Adrenal gland (tissue), 12 donors: ENCODE measurements around the gene NOSIP. TPM values are rescaled to one million over a fixed set of nuclear protein-coding genes. Genes with fewer than 3 reads are reported as not detected.
"Not testable (repeated sequence)": the region's sequence is repeated elsewhere in the genome, so short reads cannot be mapped to it uniquely, and the experiment has no call there.

Source experiments
- DNase-seq, 7 donors: peaks; one replicate each; pipeline ENCODE4 v3.0.0-alpha.2; 2019 to 2020
- H3K27ac ChIP-seq, 5 donors: fragments of 200-600 bp; sonication (generic) in 4 of 5; 1 replicate in 3 of 5; 2 replicates in 2 of 5; pipeline versions ENCODE4 v1.5.1 to v1.8.0; 2016 to 2020; ENCODE audit warnings: mild to moderate bottlenecking in 1 of 5
- H3K27me3 ChIP-seq: fragments of 200-600 bp; 2 replicates; pipeline ENCODE4 v1.8.0; 2021
- H3K36me3 ChIP-seq, 2 donors: fragments of 200-600 bp; replicated peaks in 1 of 2; 1 replicate in 1 of 2; 2 replicates in 1 of 2; pipeline versions ENCODE4 v1.5.1 to v1.8.0; 2018 to 2022
- H3K4me1 ChIP-seq, 2 donors: fragments of 200-600 bp; replicated peaks in 1 of 2; 1 replicate in 1 of 2; 2 replicates in 1 of 2; pipeline versions ENCODE4 v1.5.1 to v1.8.0; 2018 to 2021
- H3K4me3 ChIP-seq, 4 donors: fragments of 200-600 bp; sonication (generic) in 3 of 4; one replicate each; pipeline ENCODE4 v1.5.1; 2016 to 2018
- H3K9me3 ChIP-seq, 3 donors: fragments of 200-600 bp; sonication (generic) in 1 of 3; replicated peaks in 1 of 3; 1 replicate in 2 of 3; 2 replicates in 1 of 3; pipeline versions ENCODE4 v1.5.1 to v1.8.0; 2016 to 2021
- POLR2A ChIP-seq, 2 donors: fragments of 450-650 bp; IDR thresholded peaks; one replicate each; pipeline ENCODE4 v1.6.1; 2017; ENCODE audit warnings: antibody characterized with exemption in 2 of 2, mild to moderate bottlenecking in 2 of 2, moderate library complexity in 1 of 2
- WGBS, 4 donors: extraction: QIAGEN DNeasy Blood & Tissue Kit in 2 of 4; methylation state at CpG; one replicate each; pipeline versions ENCODE4 v1.1.5 to v1.1.7; 2013 to 2017; 5-methylcytosine and 5-hydroxymethylcytosine counted together
- intact Hi-C, 2 donors: fragments of 100-400 bp; cut with DNase I; formaldehyde crosslinking; loops; one replicate each; pipeline versions ENCODE4 v1.14.1 to v1.15.0; 2022 to 2023
- polyA plus RNA-seq, 3 donors: library from polyadenylated mRNA; stranded (reverse); fragments of 200-250 nt in 2 of 3; fragments of 350-450 nt in 1 of 3; fragmentation: Illumina TruSeq in 1 of 3; extraction: RNeasy Lipid Tissue Mini Kit (QIAGEN cat#74804) in 1 of 3; gene quantifications; one replicate each; pipeline ENCODE4 v1.2.3, GENCODE V29; 2013 to 2014
- total RNA-seq, 9 donors: library from RNA; depleted of rRNA in 4 of 9; stranded (reverse); fragments of >200 nt in 4 of 9; fragments of 120-200 nt in 1 of 9; fragmentation: NEBNext Ultra II Directional in 1 of 9; extraction: Animal tissue kit (Norgen Biotek cat#: 25700) in 1 of 9; gene quantifications; one replicate each; pipeline versions ENCODE4 v1.1.0 to v1.2.4, GENCODE V29; 2013 to 2023
- TF ChIP-seq, protein P1 (sequence below), 6 experiments: fragments of 450-650 bp in 4 of 6; fragments of 200-600 bp in 2 of 6; sonication (generic) in 1 of 6; IDR thresholded peaks; 1 replicate in 5 of 6; 2 replicates in 1 of 6; pipeline versions ENCODE4 v1.5.1 to v1.8.0; 2016 to 2021; ENCODE audit warnings: antibody characterized with exemption in 6 of 6, mild to moderate bottlenecking in 2 of 6, moderate library complexity in 1 of 6
- donor health status: healthy with polysubstance abuse.
- donor health status: Bipolar disorder and iron deficiency.
- donor health status: DM: yes; HTN: yes; CAD: no.
- donor health status: DM: no; HTN: no; CAD: no.
- donor health status: DM: no; HTN: no; CAD: no.
- donor health status: DM: yes; HTN: yes; CAD: no.

NOSIP gene
- total and polyA plus RNA-seq, 12 donors = 35.0 to 159 (median 64.2) TPM

- no peaks in the 10 kb centered on the region for H3K9me3 ChIP-seq
- peaks cover 0 to 35% of the 10 kb centered on the region in 2 donors for H3K36me3 ChIP-seq
- intact Hi-C loops = no loop called here
- H3K27me3 ChIP-seq = no peaks in the 10 kb centered on the region
- 84 to 87% (median 84%) methylated on average over 10 to 27 of the region's 27 CpGs for WGBS, 4 donors
- no peak for DNase-seq
- no peaks in the 10 kb centered on the region for H3K4me1 ChIP-seq
- H3K4me3 ChIP-seq = no peak overlapping the region
- H3K27ac ChIP-seq = no peak overlapping the region
- TF ChIP-seq POLR2A (IDR thresholded peaks at IDR 0.05) = no peak
- TF ChIP-seq, protein P1, sequence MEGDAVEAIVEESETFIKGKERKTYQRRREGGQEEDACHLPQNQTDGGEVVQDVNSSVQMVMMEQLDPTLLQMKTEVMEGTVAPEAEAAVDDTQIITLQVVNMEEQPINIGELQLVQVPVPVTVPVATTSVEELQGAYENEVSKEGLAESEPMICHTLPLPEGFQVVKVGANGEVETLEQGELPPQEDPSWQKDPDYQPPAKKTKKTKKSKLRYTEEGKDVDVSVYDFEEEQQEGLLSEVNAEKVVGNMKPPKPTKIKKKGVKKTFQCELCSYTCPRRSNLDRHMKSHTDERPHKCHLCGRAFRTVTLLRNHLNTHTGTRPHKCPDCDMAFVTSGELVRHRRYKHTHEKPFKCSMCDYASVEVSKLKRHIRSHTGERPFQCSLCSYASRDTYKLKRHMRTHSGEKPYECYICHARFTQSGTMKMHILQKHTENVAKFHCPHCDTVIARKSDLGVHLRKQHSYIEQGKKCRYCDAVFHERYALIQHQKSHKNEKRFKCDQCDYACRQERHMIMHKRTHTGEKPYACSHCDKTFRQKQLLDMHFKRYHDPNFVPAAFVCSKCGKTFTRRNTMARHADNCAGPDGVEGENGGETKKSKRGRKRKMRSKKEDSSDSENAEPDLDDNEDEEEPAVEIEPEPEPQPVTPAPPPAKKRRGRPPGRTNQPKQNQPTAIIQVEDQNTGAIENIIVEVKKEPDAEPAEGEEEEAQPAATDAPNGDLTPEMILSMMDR (IDR thresholded peaks at IDR 0.05) = no peak
These were observed 44.9 kb upstream of the NOSIP start for GRCh38 chr19:49624967-49625910.

GRCh38 chr19:49617860-49618259 is 37.5 kb upstream of the NOSIP start:
- peaks cover 12 to 16% of the 10 kb centered on the region in 2 donors for H3K4me1 ChIP-seq
- H3K9me3 ChIP-seq, H3K27ac ChIP-seq, H3K27me3 ChIP-seq, DNase-seq, H3K4me3 ChIP-seq, intact Hi-C loops: not testable (repeated sequence)
- H3K36me3 ChIP-seq = peaks cover 0 to 55% of the 10 kb centered on the region in 2 donors
- 88 to 95% (median 93%) methylated on average over 13 of the region's 13 CpGs for WGBS, 4 donors

DNA sequence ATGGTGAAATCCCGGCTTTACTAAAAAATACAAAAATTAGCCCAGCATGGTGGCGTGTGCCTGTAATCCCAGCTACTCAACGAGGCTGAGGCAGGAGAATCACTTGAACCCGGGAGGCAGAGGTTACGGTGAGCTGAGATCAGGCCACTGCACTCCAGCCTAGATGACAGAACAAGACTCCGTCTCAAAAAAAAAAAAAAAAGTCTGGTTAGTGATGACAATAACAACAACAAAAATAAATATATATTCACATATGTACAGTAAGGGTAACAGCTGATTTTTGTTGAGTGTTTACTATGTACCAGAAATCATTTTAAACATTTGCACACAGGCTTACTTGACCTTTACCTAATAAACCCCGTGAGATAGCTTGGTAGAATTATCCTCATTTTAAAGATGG is 36.6 kb upstream of the NOSIP start:
- no peaks in the 10 kb centered on the region for H3K27me3 ChIP-seq
- no peak for TF ChIP-seq POLR2A (IDR thresholded peaks at IDR 0.05)
- TF ChIP-seq, protein P1 (IDR thresholded peaks at IDR 0.05) = no peak
- WGBS, 4 donors = 86 to 97% (median 91%) methylated on average over 7 of the region's 7 CpGs
- no peaks in the 10 kb centered on the region for H3K9me3 ChIP-seq
- no peak overlapping the region for H3K4me3 ChIP-seq
- DNase-seq = no peak
- intact Hi-C loops = no loop called here
- H3K27ac ChIP-seq = no peak overlapping the region
- peaks cover 0 to 51% of the 10 kb centered on the region in 2 donors for H3K36me3 ChIP-seq
- H3K4me1 ChIP-seq = peaks cover 14 to 19% of the 10 kb centered on the region in 2 donors

DNA sequence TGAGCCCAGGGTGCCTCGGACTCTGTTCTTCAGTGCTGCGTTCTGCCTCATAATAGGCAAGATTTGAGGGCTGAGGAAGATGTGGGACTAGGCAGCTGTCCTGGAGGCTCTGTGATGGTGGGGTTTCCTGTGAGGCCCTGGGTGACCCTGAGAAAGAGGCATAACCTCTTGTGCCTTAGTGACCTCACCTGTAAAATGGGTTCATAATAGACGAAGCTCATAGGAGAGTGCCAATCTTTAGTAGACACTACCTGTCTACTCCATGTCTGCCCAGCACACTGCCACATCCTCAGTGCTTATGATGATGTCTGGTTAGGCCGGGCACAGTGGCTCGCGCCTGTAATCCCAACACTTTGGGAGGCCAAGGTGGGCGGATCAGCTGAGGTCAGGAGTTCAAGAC is 36.2 kb upstream of the NOSIP start:
- 95 to 96% (median 95%) methylated on average over 4 to 7 of the region's 7 CpGs for WGBS, 4 donors
- Histone ChIP-seq H3K4me1 (peaks cover 14 to 19% of the 10 kb centered on the region in 2 donors), H3K27me3 (no peaks in the 10 kb centered on the region), H3K4me3 (no peak overlapping the region), H3K9me3 (no peaks in the 10 kb centered on the region), H3K36me3 (peaks cover 0 to 47% of the 10 kb centered on the region in 2 donors), H3K27ac (no peak overlapping the region)
- DNase-seq = no peak
- intact Hi-C loops = no loop called here
- TF ChIP-seq, protein P1 (IDR thresholded peaks at IDR 0.05) = no peak
- no peak for TF ChIP-seq POLR2A (IDR thresholded peaks at IDR 0.05)
